Measurements from ENCODE around the gene DIO1.

DNA sequence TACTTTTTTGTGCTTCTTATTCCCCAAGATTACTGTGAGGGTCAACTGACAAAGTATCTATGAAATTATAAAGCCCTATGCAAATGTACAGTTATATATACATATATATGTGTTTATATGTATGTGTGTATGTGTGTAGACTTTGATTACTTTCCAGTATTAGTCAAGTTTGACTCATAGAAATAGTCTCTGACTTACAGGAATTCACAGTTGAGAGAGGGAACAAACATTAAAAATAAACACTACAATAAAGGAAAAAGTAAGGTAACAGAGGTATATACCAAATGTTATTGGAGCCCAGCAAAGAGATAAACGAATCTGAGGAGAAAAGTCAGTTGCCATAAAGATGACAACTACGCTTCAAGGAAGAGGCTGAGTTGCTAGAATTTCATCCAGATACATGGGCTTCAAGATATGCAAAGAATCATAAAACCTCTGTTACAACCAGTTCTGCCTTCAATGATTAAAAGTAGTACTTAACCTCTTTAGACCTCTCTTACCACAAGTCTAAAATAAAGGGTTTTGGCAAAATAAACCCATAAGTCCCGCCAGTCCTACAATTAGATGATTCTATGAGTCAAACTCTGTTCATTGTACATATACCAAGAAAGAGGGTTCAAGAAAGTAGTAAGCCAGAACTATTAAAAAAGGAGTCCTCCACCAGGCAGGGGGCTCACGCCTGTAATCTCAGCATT is 44.3 kb downstream of the DIO1 start:
- TF ChIP-seq POLR2AphosphoS5 (IDR thresholded peaks at IDR 0.05; ENCODE audit: low read depth, low read length) = no peak
- TF ChIP-seq, protein P1, sequence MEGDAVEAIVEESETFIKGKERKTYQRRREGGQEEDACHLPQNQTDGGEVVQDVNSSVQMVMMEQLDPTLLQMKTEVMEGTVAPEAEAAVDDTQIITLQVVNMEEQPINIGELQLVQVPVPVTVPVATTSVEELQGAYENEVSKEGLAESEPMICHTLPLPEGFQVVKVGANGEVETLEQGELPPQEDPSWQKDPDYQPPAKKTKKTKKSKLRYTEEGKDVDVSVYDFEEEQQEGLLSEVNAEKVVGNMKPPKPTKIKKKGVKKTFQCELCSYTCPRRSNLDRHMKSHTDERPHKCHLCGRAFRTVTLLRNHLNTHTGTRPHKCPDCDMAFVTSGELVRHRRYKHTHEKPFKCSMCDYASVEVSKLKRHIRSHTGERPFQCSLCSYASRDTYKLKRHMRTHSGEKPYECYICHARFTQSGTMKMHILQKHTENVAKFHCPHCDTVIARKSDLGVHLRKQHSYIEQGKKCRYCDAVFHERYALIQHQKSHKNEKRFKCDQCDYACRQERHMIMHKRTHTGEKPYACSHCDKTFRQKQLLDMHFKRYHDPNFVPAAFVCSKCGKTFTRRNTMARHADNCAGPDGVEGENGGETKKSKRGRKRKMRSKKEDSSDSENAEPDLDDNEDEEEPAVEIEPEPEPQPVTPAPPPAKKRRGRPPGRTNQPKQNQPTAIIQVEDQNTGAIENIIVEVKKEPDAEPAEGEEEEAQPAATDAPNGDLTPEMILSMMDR (IDR thresholded peaks at IDR 0.05) = no peak
- TF ChIP-seq YY1 (IDR thresholded peaks at IDR 0.05; ENCODE audit: low read depth) = no peak
- TF ChIP-seq, protein P2, sequence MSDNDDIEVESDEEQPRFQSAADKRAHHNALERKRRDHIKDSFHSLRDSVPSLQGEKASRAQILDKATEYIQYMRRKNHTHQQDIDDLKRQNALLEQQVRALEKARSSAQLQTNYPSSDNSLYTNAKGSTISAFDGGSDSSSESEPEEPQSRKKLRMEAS (IDR thresholded peaks at IDR 0.05; ENCODE audit: low read depth) = no peak
- no peak for TF ChIP-seq RCOR1 (IDR thresholded peaks at IDR 0.05; ENCODE audit: low read length)
- no peak for TF ChIP-seq RAD21 (IDR thresholded peaks at IDR 0.05; ENCODE audit: low read length)
- TF ChIP-seq TEAD4 (IDR thresholded peaks at IDR 0.05; ENCODE audit: borderline replicate concordance, insufficient read depth) = no peak
- TF ChIP-seq, protein P3, sequence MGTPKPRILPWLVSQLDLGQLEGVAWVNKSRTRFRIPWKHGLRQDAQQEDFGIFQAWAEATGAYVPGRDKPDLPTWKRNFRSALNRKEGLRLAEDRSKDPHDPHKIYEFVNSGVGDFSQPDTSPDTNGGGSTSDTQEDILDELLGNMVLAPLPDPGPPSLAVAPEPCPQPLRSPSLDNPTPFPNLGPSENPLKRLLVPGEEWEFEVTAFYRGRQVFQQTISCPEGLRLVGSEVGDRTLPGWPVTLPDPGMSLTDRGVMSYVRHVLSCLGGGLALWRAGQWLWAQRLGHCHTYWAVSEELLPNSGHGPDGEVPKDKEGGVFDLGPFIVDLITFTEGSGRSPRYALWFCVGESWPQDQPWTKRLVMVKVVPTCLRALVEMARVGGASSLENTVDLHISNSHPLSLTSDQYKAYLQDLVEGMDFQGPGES (IDR thresholded peaks at IDR 0.05; ENCODE audit: low read depth, low read length) = no peak
- TF ChIP-seq, protein P4, sequence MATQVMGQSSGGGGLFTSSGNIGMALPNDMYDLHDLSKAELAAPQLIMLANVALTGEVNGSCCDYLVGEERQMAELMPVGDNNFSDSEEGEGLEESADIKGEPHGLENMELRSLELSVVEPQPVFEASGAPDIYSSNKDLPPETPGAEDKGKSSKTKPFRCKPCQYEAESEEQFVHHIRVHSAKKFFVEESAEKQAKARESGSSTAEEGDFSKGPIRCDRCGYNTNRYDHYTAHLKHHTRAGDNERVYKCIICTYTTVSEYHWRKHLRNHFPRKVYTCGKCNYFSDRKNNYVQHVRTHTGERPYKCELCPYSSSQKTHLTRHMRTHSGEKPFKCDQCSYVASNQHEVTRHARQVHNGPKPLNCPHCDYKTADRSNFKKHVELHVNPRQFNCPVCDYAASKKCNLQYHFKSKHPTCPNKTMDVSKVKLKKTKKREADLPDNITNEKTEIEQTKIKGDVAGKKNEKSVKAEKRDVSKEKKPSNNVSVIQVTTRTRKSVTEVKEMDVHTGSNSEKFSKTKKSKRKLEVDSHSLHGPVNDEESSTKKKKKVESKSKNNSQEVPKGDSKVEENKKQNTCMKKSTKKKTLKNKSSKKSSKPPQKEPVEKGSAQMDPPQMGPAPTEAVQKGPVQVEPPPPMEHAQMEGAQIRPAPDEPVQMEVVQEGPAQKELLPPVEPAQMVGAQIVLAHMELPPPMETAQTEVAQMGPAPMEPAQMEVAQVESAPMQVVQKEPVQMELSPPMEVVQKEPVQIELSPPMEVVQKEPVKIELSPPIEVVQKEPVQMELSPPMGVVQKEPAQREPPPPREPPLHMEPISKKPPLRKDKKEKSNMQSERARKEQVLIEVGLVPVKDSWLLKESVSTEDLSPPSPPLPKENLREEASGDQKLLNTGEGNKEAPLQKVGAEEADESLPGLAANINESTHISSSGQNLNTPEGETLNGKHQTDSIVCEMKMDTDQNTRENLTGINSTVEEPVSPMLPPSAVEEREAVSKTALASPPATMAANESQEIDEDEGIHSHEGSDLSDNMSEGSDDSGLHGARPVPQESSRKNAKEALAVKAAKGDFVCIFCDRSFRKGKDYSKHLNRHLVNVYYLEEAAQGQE (IDR thresholded peaks at IDR 0.05; ENCODE audit: low read depth, low read length) = no peak
- no peak for TF ChIP-seq RFX5 (IDR thresholded peaks at IDR 0.05; ENCODE audit: low read length)
- TF ChIP-seq SIN3A (IDR thresholded peaks at IDR 0.05; ENCODE audit: borderline replicate concordance, low read depth, low read length) = no peak
- no peak for TF ChIP-seq MXI1 (IDR thresholded peaks at IDR 0.05; ENCODE audit: low read depth, low read length)

Measured in SK-N-SH (cell line).